ENCODE results near the gene TMEM81. TPM values are rescaled to one million over a fixed set of nuclear protein-coding genes. Genes with fewer than 3 reads are reported as not detected.

Gene TMEM81
- total RNA-seq, 3 donors from 2014 or later (not counting 1 experiment from before 2014, with no cell fraction given) = 1.8 to 3.5 (median 2.5) TPM

- H3K27me3 Mint-ChIP-seq (ENCODE audit: low read depth in 2 of 2) = no peaks in the 10 kb centered on the region
- Histone ChIP-seq H3K27ac (ENCODE audit: low read length) (peak within 1 kb of the TSS; percentile 94), H3K4me1 (ENCODE audit: control insufficient read depth, insufficient read depth, low read length) (peaks cover 11% of the 10 kb centered on the region), H3K9me3 (ENCODE audit: control insufficient read depth, insufficient read depth, low read length) (no peaks in the 10 kb centered on the region), H3K27me3 (ENCODE audit: control insufficient read depth, insufficient read depth, low read length) (no peaks in the 10 kb centered on the region), H3K4me3 (ENCODE audit: low read length) (peak within 1 kb of the TSS; percentile 79), H3K36me3 (ENCODE audit: control insufficient read depth, insufficient read depth, low read length) (no peaks in the 10 kb centered on the region)
- ATAC-seq = peak; percentile 93 to 98 (median 93)
- H3K9me3 Mint-ChIP-seq = no peaks in the 10 kb centered on the region
- peak within 1 kb of the TSS; percentile 100 for H3K4me3 Mint-ChIP-seq
- H3K36me3 Mint-ChIP-seq = no peaks in the 10 kb centered on the region
- intact Hi-C loops (cut with micrococcal nuclease) = loop anchor here (1.0 to 5.0 kb wide), 2 partner anchors 89 to 190 kb away; partner anchors contain the start of gene DSTYK
- DNase-seq = peak; percentile 96 to 98
- under 1% methylated on average over 46 of the region's 46 CpGs for WGBS (ENCODE audit: insufficient coverage)
- TF ChIP-seq, protein P1, sequence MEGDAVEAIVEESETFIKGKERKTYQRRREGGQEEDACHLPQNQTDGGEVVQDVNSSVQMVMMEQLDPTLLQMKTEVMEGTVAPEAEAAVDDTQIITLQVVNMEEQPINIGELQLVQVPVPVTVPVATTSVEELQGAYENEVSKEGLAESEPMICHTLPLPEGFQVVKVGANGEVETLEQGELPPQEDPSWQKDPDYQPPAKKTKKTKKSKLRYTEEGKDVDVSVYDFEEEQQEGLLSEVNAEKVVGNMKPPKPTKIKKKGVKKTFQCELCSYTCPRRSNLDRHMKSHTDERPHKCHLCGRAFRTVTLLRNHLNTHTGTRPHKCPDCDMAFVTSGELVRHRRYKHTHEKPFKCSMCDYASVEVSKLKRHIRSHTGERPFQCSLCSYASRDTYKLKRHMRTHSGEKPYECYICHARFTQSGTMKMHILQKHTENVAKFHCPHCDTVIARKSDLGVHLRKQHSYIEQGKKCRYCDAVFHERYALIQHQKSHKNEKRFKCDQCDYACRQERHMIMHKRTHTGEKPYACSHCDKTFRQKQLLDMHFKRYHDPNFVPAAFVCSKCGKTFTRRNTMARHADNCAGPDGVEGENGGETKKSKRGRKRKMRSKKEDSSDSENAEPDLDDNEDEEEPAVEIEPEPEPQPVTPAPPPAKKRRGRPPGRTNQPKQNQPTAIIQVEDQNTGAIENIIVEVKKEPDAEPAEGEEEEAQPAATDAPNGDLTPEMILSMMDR (IDR thresholded peaks at IDR 0.05) = peak; percentile 46
- peak within 1 kb of the TSS; percentile 99 to 100 for H3K27ac Mint-ChIP-seq
- H3K4me1 Mint-ChIP-seq = peaks cover 37 to 42% of the 10 kb centered on the region in 2 donors
Observed at GRCh38 chr1:205121660-205122488, 37.6 kb upstream of the TMEM81 start, which contains the start of gene RBBP5. RBBP5 (minus strand) TSS chr1:205121978; CDS start chr1:205121873, 105 bp downstream.

GRCh38 chr1:205118752-205119151 is 34.5 kb upstream of the TMEM81 start:
- Mint-ChIP-seq H3K27me3 (ENCODE audit: low read depth in 2 of 2) (no peaks in the 10 kb centered on the region), H3K27ac (peak overlapping the region; percentile 3 to 6)

GRCh38 chr1:205111354-205111753 is 27.1 kb upstream of the TMEM81 start:
- Mint-ChIP-seq H3K36me3 (no peaks in the 10 kb centered on the region), H3K4me1 (peaks cover 5 to 6% of the 10 kb centered on the region in 2 donors), H3K9me3 (no peaks in the 10 kb centered on the region), H3K27me3 (ENCODE audit: low read depth in 2 of 2) (no peaks in the 10 kb centered on the region), H3K27ac (no peak overlapping the region), H3K4me3 (no peak overlapping the region)
- H3K36me3 ChIP-seq (ENCODE audit: control insufficient read depth, insufficient read depth, low read length) = peaks cover 47% of the 10 kb centered on the region
- no peaks in the 10 kb centered on the region for H3K9me3 ChIP-seq (ENCODE audit: control insufficient read depth, insufficient read depth, low read length)
- ATAC-seq = no peak
- no peak overlapping the region for H3K4me3 ChIP-seq (ENCODE audit: low read length)
- no peak overlapping the region for H3K27ac ChIP-seq (ENCODE audit: low read length)
- TF ChIP-seq, protein P1 (IDR thresholded peaks at IDR 0.05) = no peak
- H3K4me1 ChIP-seq (ENCODE audit: control insufficient read depth, insufficient read depth, low read length) = no peaks in the 10 kb centered on the region
- intact Hi-C loops (cut with micrococcal nuclease) = no loop called here
- no peaks in the 10 kb centered on the region for H3K27me3 ChIP-seq (ENCODE audit: control insufficient read depth, insufficient read depth, low read length)
- DNase-seq = no peak

More at GRCh38 chr1:205118752-205119151, 34.5 kb upstream of the TMEM81 start:
- Mint-ChIP-seq H3K9me3 (no peaks in the 10 kb centered on the region), H3K4me1 (peaks cover 37 to 42% of the 10 kb centered on the region in 2 donors), H3K4me3 (no peak overlapping the region), H3K36me3 (no peaks in the 10 kb centered on the region)
- TF ChIP-seq, protein P1 (IDR thresholded peaks at IDR 0.05) = no peak
- Histone ChIP-seq H3K4me3 (ENCODE audit: low read length) (no peak overlapping the region), H3K27ac (ENCODE audit: low read length) (no peak overlapping the region), H3K36me3 (ENCODE audit: control insufficient read depth, insufficient read depth, low read length) (peaks cover 19% of the 10 kb centered on the region), H3K9me3 (ENCODE audit: control insufficient read depth, insufficient read depth, low read length) (no peaks in the 10 kb centered on the region), H3K4me1 (ENCODE audit: control insufficient read depth, insufficient read depth, low read length) (peaks cover 11% of the 10 kb centered on the region), H3K27me3 (ENCODE audit: control insufficient read depth, insufficient read depth, low read length) (no peaks in the 10 kb centered on the region)
- DNase-seq (no peak), ATAC-seq (no peak)
- 38% methylated on average over 2 of the region's 2 CpGs for WGBS (ENCODE audit: insufficient coverage)
- intact Hi-C loops (cut with micrococcal nuclease) = no loop called here
